ENCODE measurements around the gene UHRF2.

- TF ChIP-seq ZNF274 (IDR thresholded peaks at IDR 0.05; ENCODE audit: low read depth, low read length) (no peak), SUZ12 (IDR thresholded peaks at IDR 0.05; ENCODE audit: extremely low read depth, insufficient read depth, insufficient read length) (no peak), YY1 (IDR thresholded peaks at IDR 0.05; ENCODE audit: insufficient read depth, insufficient read length) (no peak)
Measured at GRCh38 chr9:6506571-6506970, 93.6 kb downstream of the UHRF2 start.
